ENCODE results near the gene LGALS1. TPM values are rescaled to one million over a fixed set of nuclear protein-coding genes. Genes with fewer than 3 reads are reported as not detected.
A peak's percentile ranks its signal among the peaks of the same experiment; 100 is the strongest.

The LGALS1 gene
- total RNA-seq, 1 donor from 2014 or later = 1,199 TPM

DNA sequence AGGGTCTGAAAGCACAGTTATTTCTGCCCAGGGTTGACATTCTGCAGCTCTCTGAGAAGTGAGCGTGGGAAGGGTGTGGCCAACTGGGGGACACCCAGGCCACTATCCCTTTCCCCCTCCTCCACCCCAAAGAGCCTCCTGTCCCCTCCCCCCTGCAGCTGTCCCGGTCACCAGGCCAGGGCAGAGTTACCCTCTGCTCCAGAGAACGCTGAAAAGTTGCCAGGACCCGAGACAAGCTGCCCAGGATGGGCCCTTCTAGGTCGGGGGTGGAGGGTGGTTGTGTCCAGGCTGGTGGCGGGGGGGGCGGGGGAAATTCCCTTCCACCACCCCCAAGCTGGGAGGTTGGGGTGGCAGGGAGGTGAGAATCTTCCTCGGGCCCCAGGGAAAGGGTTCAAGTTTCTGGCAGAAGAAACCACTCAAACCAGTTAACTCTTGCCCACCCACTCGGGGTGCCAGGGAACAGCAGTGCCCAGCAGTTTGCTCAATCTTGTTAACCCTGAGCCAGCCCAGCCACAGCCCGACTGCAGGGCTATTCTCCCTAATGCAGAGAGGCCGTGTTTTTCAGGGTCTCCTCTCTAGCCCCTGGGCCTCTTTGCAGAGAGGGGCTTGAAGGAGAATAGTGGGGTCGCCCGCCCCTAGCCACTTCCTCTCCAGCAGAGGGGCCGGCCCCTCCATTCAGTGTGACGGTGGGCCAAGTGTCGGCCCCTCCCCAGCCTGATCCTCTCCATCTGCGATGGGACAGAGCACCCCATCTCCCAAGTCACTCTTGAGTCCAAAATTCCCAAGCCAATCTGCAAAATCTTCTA, 697 bp downstream of the LGALS1 start:
- Mint-ChIP-seq H3K9me3 (ENCODE audit: unreplicated experiment) (no peaks in the 10 kb centered on the region), H3K4me3 (ENCODE audit: unreplicated experiment) (peak overlapping the region; percentile 81), H3K36me3 (ENCODE audit: unreplicated experiment) (peaks cover 10% of the 10 kb centered on the region), H3K4me1 (ENCODE audit: unreplicated experiment) (peaks cover 43% of the 10 kb centered on the region), H3K27ac (ENCODE audit: unreplicated experiment) (peak overlapping the region; percentile 91), H3K27me3 (ENCODE audit: unreplicated experiment) (no peaks in the 10 kb centered on the region)
- TF ChIP-seq, protein P1, sequence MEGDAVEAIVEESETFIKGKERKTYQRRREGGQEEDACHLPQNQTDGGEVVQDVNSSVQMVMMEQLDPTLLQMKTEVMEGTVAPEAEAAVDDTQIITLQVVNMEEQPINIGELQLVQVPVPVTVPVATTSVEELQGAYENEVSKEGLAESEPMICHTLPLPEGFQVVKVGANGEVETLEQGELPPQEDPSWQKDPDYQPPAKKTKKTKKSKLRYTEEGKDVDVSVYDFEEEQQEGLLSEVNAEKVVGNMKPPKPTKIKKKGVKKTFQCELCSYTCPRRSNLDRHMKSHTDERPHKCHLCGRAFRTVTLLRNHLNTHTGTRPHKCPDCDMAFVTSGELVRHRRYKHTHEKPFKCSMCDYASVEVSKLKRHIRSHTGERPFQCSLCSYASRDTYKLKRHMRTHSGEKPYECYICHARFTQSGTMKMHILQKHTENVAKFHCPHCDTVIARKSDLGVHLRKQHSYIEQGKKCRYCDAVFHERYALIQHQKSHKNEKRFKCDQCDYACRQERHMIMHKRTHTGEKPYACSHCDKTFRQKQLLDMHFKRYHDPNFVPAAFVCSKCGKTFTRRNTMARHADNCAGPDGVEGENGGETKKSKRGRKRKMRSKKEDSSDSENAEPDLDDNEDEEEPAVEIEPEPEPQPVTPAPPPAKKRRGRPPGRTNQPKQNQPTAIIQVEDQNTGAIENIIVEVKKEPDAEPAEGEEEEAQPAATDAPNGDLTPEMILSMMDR (IDR thresholded peaks at IDR 0.05) = no peak
- no peak for DNase-seq (ENCODE audit: extremely low spot score, unreplicated experiment)

DNA sequence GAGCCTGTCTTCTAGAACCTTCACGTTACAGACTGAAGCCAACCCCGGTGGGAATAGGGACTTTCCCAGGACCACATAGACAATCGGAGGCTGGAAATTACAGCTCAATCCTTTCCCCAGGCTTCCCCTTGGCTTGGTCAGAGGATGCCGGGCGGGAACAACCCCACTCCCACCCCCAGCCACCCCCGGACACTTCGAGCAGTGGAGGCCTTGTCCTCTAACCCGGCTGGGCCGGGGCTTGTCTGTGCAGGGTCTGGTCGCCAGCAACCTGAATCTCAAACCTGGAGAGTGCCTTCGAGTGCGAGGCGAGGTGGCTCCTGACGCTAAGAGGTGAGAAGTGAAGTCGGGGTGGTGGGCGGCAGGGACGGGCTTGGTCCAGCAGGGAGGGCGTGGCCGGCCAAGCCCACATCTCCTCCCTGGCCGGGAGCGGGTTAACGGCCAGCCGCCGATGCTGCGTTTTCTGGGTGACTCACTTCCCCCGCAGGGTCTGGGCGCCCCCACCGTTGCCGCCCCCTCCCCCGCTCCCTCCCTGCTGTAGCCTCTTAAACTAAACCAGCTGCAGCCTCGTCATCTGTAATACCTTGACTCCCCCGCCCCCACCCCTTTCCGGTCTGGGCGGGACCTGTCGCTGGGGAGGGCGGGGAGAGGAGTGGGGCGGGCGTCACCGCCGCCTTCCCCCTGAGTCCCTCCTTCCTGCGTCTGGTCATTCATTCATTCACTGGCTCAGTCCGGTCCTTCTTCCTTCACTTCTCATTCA, 1.5 kb downstream of the LGALS1 start:
- Mint-ChIP-seq H3K9me3 (ENCODE audit: unreplicated experiment) (no peaks in the 10 kb centered on the region), H3K36me3 (ENCODE audit: unreplicated experiment) (peaks cover 10% of the 10 kb centered on the region), H3K4me3 (ENCODE audit: unreplicated experiment) (peak overlapping the region; percentile 81), H3K27me3 (ENCODE audit: unreplicated experiment) (no peaks in the 10 kb centered on the region), H3K27ac (ENCODE audit: unreplicated experiment) (peak overlapping the region; percentile 91), H3K4me1 (ENCODE audit: unreplicated experiment) (peaks cover 49% of the 10 kb centered on the region)
- TF ChIP-seq, protein P1 (IDR thresholded peaks at IDR 0.05) = no peak
- DNase-seq (ENCODE audit: extremely low spot score, unreplicated experiment) = peak; percentile 95

DNA sequence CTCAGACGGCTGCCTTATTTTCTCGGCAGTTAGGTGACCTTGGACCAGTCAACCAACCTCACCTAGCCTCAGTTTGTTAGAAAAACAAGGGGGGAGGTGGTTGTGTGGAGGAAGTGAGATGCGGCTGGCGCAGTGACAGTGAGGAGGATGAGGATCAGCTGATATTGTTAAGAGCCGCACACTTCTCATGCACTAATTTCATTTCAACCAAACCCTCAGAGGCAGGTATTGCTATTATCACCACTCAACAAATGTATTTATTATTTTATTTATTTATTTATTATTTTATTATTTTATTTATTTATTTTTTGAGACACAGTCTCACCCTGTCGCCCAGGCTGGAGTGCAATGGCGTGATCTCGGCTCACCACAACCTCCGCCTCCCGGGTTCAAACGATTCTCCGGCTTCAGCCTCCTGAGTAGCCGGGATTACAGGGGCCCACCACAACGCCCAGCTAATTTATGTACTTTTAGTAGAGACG, 2.1 kb downstream of the LGALS1 start:
- Mint-ChIP-seq H3K4me3 (ENCODE audit: unreplicated experiment) (peak overlapping the region; percentile 81), H3K36me3 (ENCODE audit: unreplicated experiment) (peaks cover 10% of the 10 kb centered on the region), H3K4me1 (ENCODE audit: unreplicated experiment) (peaks cover 49% of the 10 kb centered on the region), H3K27ac (ENCODE audit: unreplicated experiment) (peak overlapping the region; percentile 91), H3K27me3 (ENCODE audit: unreplicated experiment) (no peaks in the 10 kb centered on the region), H3K9me3 (ENCODE audit: unreplicated experiment) (no peaks in the 10 kb centered on the region)
- TF ChIP-seq, protein P1 (IDR thresholded peaks at IDR 0.05) = no peak
- DNase-seq (ENCODE audit: extremely low spot score, unreplicated experiment) = no peak

DNA sequence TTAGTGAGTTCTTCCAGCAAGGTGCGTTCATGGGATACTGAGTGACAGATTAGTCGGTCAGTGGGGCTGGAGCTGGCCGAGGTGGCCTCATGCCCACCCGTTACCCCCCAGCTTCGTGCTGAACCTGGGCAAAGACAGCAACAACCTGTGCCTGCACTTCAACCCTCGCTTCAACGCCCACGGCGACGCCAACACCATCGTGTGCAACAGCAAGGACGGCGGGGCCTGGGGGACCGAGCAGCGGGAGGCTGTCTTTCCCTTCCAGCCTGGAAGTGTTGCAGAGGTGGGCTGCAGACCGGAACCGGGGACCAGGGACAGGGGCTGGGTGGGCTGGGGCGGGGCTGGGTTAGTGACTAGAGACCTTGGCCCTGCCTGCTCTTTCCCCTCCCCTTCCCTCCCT, 2.9 kb downstream of the LGALS1 start:
- no peaks in the 10 kb centered on the region for H3K27me3 Mint-ChIP-seq (ENCODE audit: unreplicated experiment)
- peaks cover 49% of the 10 kb centered on the region for H3K4me1 Mint-ChIP-seq (ENCODE audit: unreplicated experiment)
- TF ChIP-seq, protein P1 (IDR thresholded peaks at IDR 0.05) = no peak
- no peak for DNase-seq (ENCODE audit: extremely low spot score, unreplicated experiment)
- no peaks in the 10 kb centered on the region for H3K9me3 Mint-ChIP-seq (ENCODE audit: unreplicated experiment)
- peaks cover 10% of the 10 kb centered on the region for H3K36me3 Mint-ChIP-seq (ENCODE audit: unreplicated experiment)
- H3K4me3 Mint-ChIP-seq (ENCODE audit: unreplicated experiment) = no peak overlapping the region
- no peak overlapping the region for H3K27ac Mint-ChIP-seq (ENCODE audit: unreplicated experiment)

DNA sequence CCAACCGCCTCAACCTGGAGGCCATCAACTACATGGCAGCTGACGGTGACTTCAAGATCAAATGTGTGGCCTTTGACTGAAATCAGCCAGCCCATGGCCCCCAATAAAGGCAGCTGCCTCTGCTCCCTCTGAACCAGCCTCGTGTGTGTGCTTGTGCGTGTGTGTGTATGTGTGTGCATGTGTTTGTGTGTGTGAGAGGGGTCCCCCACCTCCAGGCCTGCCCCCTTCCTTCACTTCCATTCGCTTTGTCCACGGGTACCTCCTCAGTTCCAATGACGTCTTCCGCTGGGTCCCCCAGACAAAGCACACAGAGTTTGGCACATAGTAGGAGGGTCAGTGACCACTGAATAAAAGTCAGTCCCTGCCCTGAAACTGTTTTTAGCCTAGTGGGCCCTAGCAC, 4.2 kb downstream of the LGALS1 start:
- no peak for DNase-seq (ENCODE audit: extremely low spot score, unreplicated experiment)
- TF ChIP-seq, protein P1 (IDR thresholded peaks at IDR 0.05) = no peak
- Mint-ChIP-seq H3K4me3 (ENCODE audit: unreplicated experiment) (peak overlapping the region; percentile 57), H3K4me1 (ENCODE audit: unreplicated experiment) (peaks cover 41% of the 10 kb centered on the region), H3K27me3 (ENCODE audit: unreplicated experiment) (no peaks in the 10 kb centered on the region), H3K9me3 (ENCODE audit: unreplicated experiment) (no peaks in the 10 kb centered on the region), H3K36me3 (ENCODE audit: unreplicated experiment) (peaks cover 10% of the 10 kb centered on the region), H3K27ac (ENCODE audit: unreplicated experiment) (peak overlapping the region; percentile 38)
